Neural cell (in vitro differentiated cells): ENCODE results near the gene APOBR. TPM values are rescaled to one million over a fixed set of nuclear protein-coding genes. Genes with fewer than 3 reads are reported as not detected.

Source experiments
- H2AFZ ChIP-seq: fragments of 200-600, 300-800 bp; sonication (generic), shearing (Covaris generic); 2 replicates; pipeline ENCODE4 v1.6.0; 2014; ENCODE audit warnings: low read depth, mild to moderate bottlenecking, antibody characterized with exemption, low read length, moderate library complexity
- H3F3A ChIP-seq: fragments of 200-600 bp; shearing (Covaris generic); 2 replicates; pipeline ENCODE4 v1.6.1; 2016; ENCODE audit warnings: mild to moderate bottlenecking, moderate library complexity, mixed read lengths, antibody characterized with exemption, low read length; ENCODE audit not compliant: insufficient read depth, poor library complexity, severe bottlenecking
- H3K27ac ChIP-seq: fragments of 200-600, 300-800 bp; sonication (generic), shearing (Covaris generic); 2 replicates; pipeline ENCODE4 v1.5.1; 2014; ENCODE audit warnings: mild to moderate bottlenecking, low read length, moderate library complexity
- H3K27me3 ChIP-seq: fragments of 300-800, 200-600 bp; sonication (generic), shearing (Covaris generic); 2 replicates; pipeline ENCODE4 v1.6.0; 2014; ENCODE audit warnings: mild to moderate bottlenecking, low read depth, low read length, moderate library complexity; ENCODE audit not compliant: insufficient read depth
- H3K36me3 ChIP-seq: fragments of 300-800, 200-600 bp; sonication (generic), shearing (Covaris generic); 2 replicates; pipeline ENCODE4 v1.5.1; 2014; ENCODE audit warnings: mild to moderate bottlenecking, antibody characterized with exemption, low read length, moderate library complexity; ENCODE audit not compliant: insufficient read depth
- H3K4me2 ChIP-seq: fragments of 300-800, 200-600 bp; sonication (generic), shearing (Covaris generic); 2 replicates; pipeline ENCODE4 v1.6.0; 2014; ENCODE audit warnings: mild to moderate bottlenecking, low read length
- H3K4me3 ChIP-seq: fragments of 300-800, 200-600 bp; sonication (generic), shearing (Covaris generic); 2 replicates; pipeline ENCODE4 v1.5.1; 2014; ENCODE audit warnings: mild to moderate bottlenecking, low read length, moderate library complexity
- H3K79me2 ChIP-seq: fragments of 200-600 bp; shearing (Covaris generic); replicated peaks from 2 replicates; pipeline ENCODE4 v1.6.0; 2014; ENCODE audit warnings: mild to moderate bottlenecking, low read length, moderate library complexity; ENCODE audit not compliant: insufficient read depth
- H3K9ac ChIP-seq: fragments of 300-800, 200-600 bp; sonication (generic), shearing (Covaris generic); 2 replicates; pipeline ENCODE4 v1.6.1; 2016; ENCODE audit warnings: mild to moderate bottlenecking, low read length, mixed read lengths
- H3K9me2 ChIP-seq: fragments of 200-600 bp; shearing (Covaris generic); 2 replicates; pipeline ENCODE4 v1.6.1; 2016; ENCODE audit warnings: mild to moderate bottlenecking, low read length, mixed read lengths; ENCODE audit not compliant: insufficient read depth
- H3K9me3 ChIP-seq: fragments of 200-600, 300-800 bp; sonication (generic), shearing (Covaris generic); 2 replicates; pipeline ENCODE4 v1.6.1; 2016; ENCODE audit warnings: mild to moderate bottlenecking, mixed run types, low read length, moderate library complexity, mixed read lengths
- H4K20me1 ChIP-seq: fragments of 200-600 bp; shearing (Covaris generic); 2 replicates; pipeline ENCODE4 v1.6.1; 2016; ENCODE audit warnings: mild to moderate bottlenecking, mixed run types; ENCODE audit not compliant: insufficient read depth
- CTCF ChIP-seq: fragments of 450-650 bp; IDR thresholded peaks from 2 replicates; pipeline ENCODE4 v1.5.1; 2014; ENCODE audit warnings: antibody characterized with exemption, mild to moderate bottlenecking, moderate library complexity; ENCODE audit not compliant: poor library complexity, severe bottlenecking
- EP300 ChIP-seq: fragments of 450-650 bp; conservative IDR thresholded peaks from 2 replicates; pipeline ENCODE4 v1.6.1; 2014; ENCODE audit warnings: antibody characterized with exemption, mild to moderate bottlenecking, moderate library complexity; ENCODE audit not compliant: poor library complexity, severe bottlenecking
- EZH2 ChIP-seq: fragments of 200-600, 300-800 bp; shearing (Covaris generic), sonication (generic); IDR thresholded peaks from 2 replicates; pipeline ENCODE4 v1.6.1; 2014; ENCODE audit warnings: antibody characterized with exemption, low read length, borderline replicate concordance, mild to moderate bottlenecking; ENCODE audit not compliant: insufficient read depth, poor library complexity, severe bottlenecking
- MXI1 ChIP-seq: fragments of 450-650 bp; conservative IDR thresholded peaks from 2 replicates; pipeline ENCODE4 v1.6.1; 2014; ENCODE audit warnings: antibody characterized with exemption, mild to moderate bottlenecking; ENCODE audit not compliant: poor library complexity, severe bottlenecking
- POLR2AphosphoS5 ChIP-seq: IDR thresholded peaks from 2 replicates; pipeline ENCODE4 v1.6.1; 2012
- RAD21 ChIP-seq: fragments of 450-650 bp; conservative IDR thresholded peaks from 2 replicates; pipeline ENCODE4 v1.6.1; 2014; ENCODE audit warnings: antibody characterized with exemption, mild to moderate bottlenecking, moderate library complexity
- REST ChIP-seq: IDR thresholded peaks from 2 replicates; pipeline ENCODE4 v1.6.1; 2012; ENCODE audit warnings: borderline replicate concordance
- SMC3 ChIP-seq: fragments of 450-650 bp; conservative IDR thresholded peaks from 2 replicates; pipeline ENCODE4 v1.6.1; 2014; ENCODE audit warnings: antibody characterized with exemption, mild to moderate bottlenecking, moderate library complexity; ENCODE audit not compliant: poor library complexity
- TAF1 ChIP-seq: IDR thresholded peaks from 2 replicates; pipeline ENCODE4 v1.6.1; 2012; ENCODE audit warnings: low read depth
- polyA plus RNA-seq: library from polyadenylated mRNA; depleted of rRNA; stranded (reverse); fragments of >200 nt; gene quantifications from 2 replicates; pipeline ENCODE4 v1.2.3, GENCODE V29; 2014

The APOBR gene
- polyA plus RNA-seq, 1 donor from 2014 or later: not detected

- Histone ChIP-seq H3K27ac (no peak overlapping the region), H3K9ac (no peak overlapping the region), H3K27me3 (no peaks in the 10 kb centered on the region), H3F3A (no peaks in the 10 kb centered on the region), H3K4me3 (no peak overlapping the region), H4K20me1 (no peaks in the 10 kb centered on the region), H2AFZ (no peak overlapping the region), H3K9me3 (no peaks in the 10 kb centered on the region), H3K79me2 (no peaks in the 10 kb centered on the region), H3K4me2 (no peak overlapping the region), H3K9me2 (no peaks in the 10 kb centered on the region), H3K36me3 (no peaks in the 10 kb centered on the region)
- TF ChIP-seq EZH2: no peak
- no peak for TF ChIP-seq RAD21
- TF ChIP-seq CTCF: no peak
- no peak for TF ChIP-seq REST
- TF ChIP-seq MXI1: no peak
- no peak for TF ChIP-seq POLR2AphosphoS5
- TF ChIP-seq EP300: no peak
- no peak for TF ChIP-seq TAF1
- no peak for TF ChIP-seq SMC3
Measured at GRCh38 chr16:28537964-28538732, 43.7 kb downstream of the APOBR start.

- H3K9me2 ChIP-seq: no peaks in the 10 kb centered on the region
- no peaks in the 10 kb centered on the region for H3K27me3 ChIP-seq
- H4K20me1 ChIP-seq: no peaks in the 10 kb centered on the region
- no peaks in the 10 kb centered on the region for H3K9me3 ChIP-seq
- H3F3A ChIP-seq: no peaks in the 10 kb centered on the region
- no peak within 1 kb of the TSS for H3K27ac ChIP-seq
- H3K4me3 ChIP-seq: no peak within 1 kb of the TSS
- no peak within 1 kb of the TSS for H3K9ac ChIP-seq
- no peak within 1 kb of the TSS for H2AFZ ChIP-seq
- H3K79me2 ChIP-seq: no peaks in the 10 kb centered on the region
- no peak within 1 kb of the TSS for H3K4me2 ChIP-seq
- no peaks in the 10 kb centered on the region for H3K36me3 ChIP-seq
- TF ChIP-seq EP300: no peak
- no peak for TF ChIP-seq CTCF
- no peak for TF ChIP-seq SMC3
- no peak for TF ChIP-seq TAF1
- no peak for TF ChIP-seq POLR2AphosphoS5
- TF ChIP-seq MXI1: no peak
- TF ChIP-seq RAD21: no peak
- TF ChIP-seq EZH2: no peak
- TF ChIP-seq REST: no peak
Measured at GRCh38 chr16:28538733-28539596, 44.5 kb downstream of the APOBR start, which contains the start of gene NUPR1. Gene NUPR1 (minus strand): TSS chr16:28538974. CDS start chr16:28538907, 67 bp downstream.
